Measurements from ENCODE around the gene SKI.
"Not testable (repeated sequence)": the region's sequence is repeated elsewhere in the genome, so short reads cannot be mapped to it uniquely, and the experiment has no call there.

Gene SKI

DNA sequence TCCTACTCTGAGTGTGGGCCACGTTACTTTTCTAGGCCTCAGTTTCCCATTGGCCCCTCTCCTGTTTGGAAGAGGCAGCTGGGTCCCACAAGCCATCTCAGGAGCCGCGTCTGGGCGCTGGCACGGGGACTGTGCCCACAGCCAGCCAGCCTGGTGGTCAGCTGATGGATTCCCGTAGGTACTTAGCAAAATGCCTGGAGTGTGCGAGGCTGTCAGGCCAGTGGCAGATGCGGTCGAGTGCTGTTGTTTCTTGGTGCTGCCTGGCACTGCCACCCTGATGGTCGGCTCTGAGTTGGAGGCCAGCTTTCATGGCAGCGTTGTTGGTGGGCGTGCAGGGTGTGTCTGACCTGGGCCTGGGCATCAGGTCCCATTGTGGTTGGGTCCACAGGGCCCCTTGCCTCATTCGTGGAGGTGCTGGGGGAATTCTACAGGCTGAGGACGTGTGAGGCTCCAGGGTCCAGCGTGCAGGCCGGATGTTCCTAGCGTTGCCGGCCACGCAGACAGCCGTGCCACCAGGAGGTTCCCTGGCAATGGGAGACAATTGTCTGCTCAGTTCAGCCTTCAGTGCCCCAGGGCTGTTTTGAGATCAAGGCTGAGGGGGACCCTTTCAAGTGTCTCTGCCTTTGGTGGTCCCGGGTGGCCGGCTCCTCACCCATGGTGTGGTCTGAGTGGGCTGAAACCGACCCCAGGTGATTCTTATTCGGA lies 20.9 kb downstream of the SKI start:
- no peak for DNase-seq

DNA sequence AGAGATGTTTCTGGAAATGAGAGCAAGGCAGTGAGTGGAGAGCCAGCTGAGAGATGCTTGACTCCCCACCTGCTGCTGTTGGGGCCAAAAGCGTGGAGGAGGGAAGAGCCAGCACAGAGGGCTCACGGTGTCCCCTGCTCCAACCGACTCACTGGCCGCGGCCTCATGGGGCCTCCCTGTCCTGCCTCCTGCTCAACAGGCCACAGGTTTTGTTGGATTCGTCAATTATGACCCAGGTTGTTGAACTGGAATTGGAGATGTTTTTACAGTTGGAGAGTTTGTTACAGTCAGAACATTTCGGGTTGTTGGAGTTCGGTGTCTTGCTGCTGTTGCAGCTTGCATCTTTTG lies 21.4 kb downstream of the SKI start:
- DNase-seq: no peak

- DNase-seq: no peak
These were observed 22.7 kb downstream of the SKI start for GRCh38 chr1:2250721-2251281.

DNA sequence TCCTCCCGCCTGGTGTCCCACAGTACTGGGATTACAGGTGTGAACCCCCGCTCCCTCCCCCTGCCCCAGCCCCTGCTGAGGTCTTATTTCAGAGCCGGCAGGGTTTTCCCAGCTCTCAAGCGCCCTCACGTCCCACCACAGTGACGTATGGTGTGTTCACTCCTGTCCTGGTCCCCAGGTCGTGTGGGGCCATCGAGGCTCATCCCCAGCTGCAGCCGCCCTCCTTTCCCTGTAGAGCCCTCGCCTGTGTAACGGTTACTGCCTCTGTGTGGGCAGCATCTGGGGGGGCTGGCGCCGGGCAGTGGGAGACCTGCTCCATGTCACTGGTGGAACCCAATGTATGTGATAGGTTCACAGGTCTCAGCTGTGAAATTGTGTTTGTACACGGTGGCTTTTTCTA lies 23.2 kb downstream of the SKI start:
- DNase-seq: no peak

GRCh38 chr1:2251786-2252185 lies 23.7 kb downstream of the SKI start:
- no peak for DNase-seq

DNA sequence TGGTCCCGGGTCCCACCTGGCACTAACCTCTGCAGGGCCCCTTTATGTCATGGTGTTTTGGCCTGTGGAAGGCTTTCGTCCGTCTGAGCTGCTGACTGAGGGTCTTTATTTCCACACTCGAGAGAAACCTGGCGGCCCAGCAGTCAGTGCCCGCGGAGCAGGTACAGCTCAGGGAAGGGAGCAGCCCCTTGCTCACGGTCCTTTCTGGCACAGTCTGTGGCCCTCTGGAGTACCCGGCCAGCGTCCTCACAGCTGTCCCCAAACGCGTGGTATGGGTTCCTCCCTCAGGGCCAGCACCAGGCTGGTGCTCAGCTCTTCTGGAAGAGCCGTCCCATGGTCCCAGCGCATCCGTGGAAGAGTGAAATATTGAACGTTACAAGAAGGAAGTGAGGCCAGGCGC lies 24.3 kb downstream of the SKI start:
- no peak for DNase-seq

- DNase-seq: no peak
These were observed 25.1 kb downstream of the SKI start for GRCh38 chr1:2253036-2253796.

GRCh38 chr1:2253797-2254480 lies 25.8 kb downstream of the SKI start:
- no peak for DNase-seq

DNA sequence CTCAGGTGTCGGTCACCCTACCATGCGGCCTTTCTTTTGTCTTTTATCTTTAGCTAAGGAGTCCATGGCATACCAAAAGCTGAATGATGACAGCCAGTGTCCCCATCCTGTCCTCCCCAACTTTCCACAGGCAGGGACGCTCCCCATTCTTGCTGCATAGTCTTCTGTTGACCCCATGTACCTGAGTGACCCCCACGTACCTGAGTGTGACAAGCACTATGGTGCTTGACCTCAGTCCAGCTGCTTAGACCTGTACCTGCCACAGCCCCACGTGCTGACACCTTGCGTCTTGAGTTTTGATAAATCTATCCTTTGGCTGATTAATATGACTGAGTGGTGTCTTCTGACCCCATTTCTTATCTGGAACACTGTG lies 26.9 kb downstream of the SKI start:
- no peak for DNase-seq

DNA sequence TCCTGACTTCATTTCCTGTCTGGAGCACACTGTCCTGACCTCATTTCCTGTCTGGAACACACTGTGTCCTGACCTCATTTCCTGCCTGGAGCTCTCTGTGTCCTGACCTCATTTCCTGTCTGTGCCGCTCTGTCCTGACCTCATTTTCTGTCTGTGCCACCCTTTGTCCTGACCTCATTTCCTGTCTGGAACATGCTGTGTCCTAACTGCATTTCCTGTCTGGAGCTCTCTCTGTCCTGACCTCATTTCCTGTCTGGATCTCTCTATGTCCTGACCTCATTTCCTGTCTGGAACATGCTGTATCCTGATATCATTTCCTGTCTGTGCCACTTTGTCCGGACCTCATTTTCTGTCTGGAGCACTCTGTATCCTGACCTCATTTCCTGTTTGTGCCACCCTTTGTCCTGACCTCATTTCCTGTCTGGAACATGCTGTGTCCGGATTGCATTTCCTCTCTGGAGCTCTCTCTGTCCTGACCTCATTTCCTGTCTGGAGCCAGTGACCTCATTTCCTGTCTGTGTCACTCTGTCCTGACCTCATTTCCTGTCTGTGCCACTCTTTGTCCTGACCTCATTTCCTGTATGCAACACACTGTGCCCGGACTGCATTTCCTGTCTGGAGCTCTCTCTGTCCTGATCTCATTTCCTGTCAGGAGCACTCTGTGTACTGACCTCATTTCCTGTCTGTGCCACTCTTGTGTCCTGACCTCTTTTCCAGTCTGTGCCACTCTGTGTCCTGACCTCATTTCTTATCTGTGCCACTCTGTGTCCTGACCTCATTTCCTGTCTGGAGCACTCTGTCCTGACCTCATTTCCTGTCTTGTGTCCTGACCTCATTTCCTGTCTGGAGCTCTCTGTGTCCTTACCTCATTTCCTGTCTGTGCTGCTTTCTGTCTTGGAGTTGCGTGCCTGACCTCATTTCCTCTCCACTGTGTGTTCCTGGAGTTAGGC lies 27.6 kb downstream of the SKI start:
- peak; percentile 78 to 89 (median 85) for DNase-seq

DNA sequence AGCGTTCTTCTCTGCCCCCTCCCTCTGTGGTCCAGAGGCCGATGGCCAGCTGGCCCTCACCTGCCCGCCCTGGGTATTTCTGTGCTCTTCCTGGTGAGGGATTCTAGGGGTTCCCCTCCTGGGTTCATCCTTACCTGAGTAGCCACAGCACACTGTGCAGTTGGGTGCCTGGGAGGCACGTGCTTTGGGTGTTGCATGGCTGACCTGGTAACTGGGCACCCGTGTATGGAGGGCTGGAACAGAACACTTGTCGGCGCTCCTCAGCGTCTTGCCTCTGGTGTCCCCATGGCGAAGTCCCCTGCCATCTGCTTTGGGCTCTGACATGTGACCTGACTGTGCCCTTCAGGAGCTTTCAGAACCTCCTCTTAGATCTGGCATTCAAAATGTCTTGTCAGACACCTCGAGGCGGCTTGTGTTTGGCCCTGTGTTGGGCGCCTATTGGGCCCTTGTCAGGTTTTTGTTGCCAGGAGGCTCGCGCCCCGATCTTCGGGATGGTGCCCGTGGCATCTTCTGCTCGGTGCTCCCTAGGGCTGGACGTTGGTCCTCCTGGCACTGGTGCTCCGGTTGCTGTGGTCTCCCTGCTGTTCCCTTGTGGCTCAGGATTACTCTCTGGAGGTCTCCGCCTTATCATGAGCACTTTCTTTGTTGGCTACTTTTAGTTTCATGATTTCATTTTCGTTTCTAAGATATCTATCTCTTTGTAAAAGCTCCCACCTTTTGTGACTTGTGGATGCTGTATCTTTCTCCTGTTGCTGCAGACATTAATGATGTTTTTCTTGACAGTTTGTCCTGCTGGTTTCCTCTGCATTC lies 28.5 kb downstream of the SKI start:
- DNase-seq: no peak

GRCh38 chr1:2257245-2257627 lies 29.1 kb downstream of the SKI start:
- no peak for DNase-seq

- DNase-seq: no peak
These were observed 30.1 kb downstream of the SKI start for GRCh38 chr1:2258122-2258681.

- no peak for DNase-seq
These were observed 30.9 kb downstream of the SKI start for GRCh38 chr1:2258996-2259395.

GRCh38 chr1:2259668-2260402 lies 31.7 kb downstream of the SKI start:
- DNase-seq: peak; percentile 25 to 45 (median 39)

GRCh38 chr1:2260470-2260869 lies 32.4 kb downstream of the SKI start:
- not testable (repeated sequence) for DNase-seq

GRCh38 chr1:2260917-2261316 lies 32.8 kb downstream of the SKI start:
- DNase-seq: no peak

- DNase-seq: peak; percentile 22 to 52 (median 39)
These were observed 33.6 kb downstream of the SKI start for GRCh38 chr1:2261476-2262395.

DNA sequence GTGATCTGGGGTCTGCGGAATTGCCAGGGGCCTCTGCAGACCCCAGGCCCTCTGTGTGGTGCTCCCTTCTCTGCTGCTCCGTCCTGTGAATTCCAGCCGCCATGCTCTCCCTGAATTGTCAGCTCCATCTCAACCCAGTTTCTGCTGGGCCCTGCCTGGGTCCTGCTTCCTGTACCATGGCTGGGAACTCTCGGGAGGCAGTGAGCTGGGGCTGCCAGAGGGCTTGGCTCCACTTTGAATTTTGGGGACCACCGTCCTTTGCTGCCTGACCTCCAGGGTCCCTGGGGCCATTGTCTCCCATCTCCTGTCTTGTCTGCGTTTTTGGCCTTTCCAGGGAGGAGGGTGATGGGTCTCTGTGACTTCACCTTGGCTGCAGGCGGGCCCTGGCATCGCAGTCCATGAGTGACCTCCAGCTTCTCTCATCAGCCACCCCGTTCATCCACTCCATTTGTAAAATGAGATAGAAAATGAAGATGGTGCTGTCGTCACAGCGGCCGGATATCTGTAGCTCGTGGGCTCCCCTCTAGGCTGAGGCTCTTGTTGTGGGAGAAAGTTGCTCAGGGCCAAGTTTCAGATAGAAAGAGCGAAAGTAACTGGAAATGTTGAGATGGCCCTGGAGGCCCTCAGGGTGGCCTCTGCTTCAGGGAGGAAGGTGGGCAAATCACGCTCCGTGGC lies 38.3 kb downstream of the SKI start:
- DNase-seq: no peak

All from suppressor macrophage treated with lipopolysaccharide for 1 hour (primary cell).